NCI-H526 (cell line): ENCODE results near the gene SAFB.

Source experiments
- DNase-seq, 2 experiments: peaks; one replicate each; lab custom pipeline; 2025; lab: John Stamatoyannopoulos, UW

SAFB gene

DNA sequence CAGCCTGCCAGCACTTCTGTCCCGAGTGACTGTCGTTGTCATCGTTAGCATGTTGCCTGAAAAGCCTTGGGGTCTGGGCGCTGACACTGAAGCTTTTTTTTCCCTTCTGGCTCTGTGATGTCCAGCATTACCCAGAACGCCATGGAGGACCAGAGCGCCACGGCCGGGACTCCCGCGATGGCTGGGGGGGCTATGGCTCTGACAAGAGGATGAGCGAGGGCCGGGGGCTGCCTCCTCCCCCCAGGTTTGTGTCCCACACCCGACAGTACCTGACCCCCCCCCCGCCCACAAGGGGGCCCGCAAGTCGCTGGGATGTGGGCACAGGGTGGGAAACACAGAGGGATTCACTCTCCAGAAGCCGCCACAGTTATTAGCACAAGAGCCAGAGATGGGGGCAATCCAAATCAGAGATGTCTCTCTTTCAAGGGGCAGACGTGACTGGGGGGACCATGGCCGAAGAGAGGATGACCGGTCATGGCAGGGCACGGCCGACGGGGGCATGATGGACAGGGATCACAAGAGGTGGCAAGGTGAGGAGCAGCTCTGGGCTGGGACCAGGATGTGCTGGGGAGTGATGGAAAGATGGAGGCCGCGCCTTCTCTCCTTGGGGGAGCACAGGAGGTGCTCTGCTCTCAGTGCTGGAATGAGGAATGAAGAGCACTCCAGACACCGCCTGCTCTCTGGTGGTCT, 44.2 kb downstream of the SAFB start:
- DNase-seq, result no peak

- DNase-seq, result peak; percentile 39 to 90
Observed at GRCh38 chr19:5667751-5668271, 44.9 kb downstream of the SAFB start.

DNA sequence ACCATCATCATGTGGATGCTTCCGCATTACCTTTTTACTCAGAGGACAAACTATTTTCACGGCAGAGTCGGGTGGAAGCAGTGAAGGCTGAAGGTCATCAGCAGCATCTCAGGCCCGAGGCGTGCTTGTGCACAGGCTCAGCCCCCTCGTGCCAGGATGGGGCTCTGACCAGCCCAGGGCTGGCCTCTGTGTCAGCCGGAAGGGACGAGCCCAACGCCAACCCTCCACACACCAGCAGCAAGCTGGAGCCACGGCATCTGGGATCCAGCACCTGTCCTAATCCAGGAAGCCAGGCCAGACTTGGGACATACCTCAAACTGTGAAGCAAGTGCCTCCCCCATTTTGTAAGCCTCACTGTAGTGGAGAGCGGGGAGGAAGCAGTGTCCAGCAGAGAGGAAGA, 46.3 kb downstream of the SAFB start:
- no peak for DNase-seq

DNA sequence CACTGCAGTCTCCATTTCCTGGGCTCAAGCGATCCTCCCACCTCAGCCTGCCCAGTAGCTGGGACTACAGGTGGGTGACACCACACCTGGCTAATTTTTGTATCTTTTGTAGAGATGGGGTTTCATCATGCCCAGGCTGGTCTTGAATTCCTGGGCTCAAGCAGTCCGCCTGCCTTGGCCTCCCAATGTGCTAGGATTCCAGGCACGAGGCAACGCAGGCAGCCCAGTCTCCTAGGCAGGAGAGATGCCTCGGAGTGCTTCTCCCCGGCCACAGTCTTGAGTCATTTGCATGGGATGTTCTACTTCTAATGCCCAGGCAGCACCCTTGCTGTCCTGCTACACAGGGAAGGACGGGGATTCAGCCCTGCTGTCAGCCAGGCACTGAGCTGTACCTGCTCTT, 48.7 kb downstream of the SAFB start:
- DNase-seq, result no peak

DNA sequence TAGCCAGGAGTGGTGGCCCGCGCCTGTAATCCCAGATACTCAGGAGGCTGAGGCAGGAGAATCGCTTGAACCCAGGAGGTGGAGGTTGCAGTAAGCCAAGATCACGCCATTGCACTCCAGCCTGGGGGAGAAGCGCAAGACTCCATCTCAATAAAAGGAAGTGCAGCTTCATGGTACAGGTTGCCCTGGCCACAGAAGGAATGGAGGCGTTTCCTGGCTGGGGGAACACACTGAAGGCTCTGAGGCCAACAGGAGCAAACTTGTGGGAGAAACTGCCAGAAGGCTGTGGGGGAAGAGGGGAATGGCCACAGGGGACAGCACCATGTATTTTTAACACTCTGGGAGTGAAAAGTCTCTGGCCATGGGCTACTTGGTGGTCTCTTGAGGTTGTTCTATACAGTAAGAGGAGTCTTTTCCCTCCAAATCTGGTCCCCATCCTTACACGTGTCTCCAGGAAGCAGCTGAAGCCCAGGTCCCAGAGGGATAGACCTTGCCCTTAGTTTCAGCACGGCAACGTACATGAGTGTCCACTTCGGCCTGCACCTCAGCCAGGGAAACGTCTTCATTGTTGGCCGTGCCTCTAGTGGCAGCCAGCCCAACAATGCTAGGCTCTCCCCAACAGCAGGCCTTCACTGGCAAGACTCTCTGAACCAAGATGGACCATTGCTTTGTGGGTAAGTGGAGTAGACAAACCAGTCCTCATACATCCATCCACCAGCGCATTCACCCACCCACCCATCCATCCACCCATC, 50.0 kb downstream of the SAFB start:
- DNase-seq, result no peak

- no peak for DNase-seq
Observed at GRCh38 chr19:5673752-5674151, 50.9 kb downstream of the SAFB start.

DNA sequence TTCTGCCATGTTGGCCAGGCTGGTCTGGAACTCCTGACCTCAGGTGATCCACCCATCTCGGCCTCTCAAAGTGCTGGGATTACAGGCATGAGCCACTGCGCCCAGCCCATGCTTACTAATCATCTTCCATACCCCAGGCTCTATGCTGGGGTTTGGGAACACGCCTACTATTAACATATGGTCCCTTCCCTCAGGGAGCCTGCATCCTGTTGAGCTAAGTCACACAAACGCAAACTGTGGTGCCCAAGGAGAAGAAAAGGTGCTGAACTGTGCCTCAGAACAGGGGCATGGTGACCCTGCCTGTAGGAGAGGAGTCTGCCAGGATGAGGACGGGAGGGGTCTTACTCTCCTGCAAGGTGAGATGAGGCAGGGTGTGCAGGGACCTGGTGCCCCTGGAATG, 51.8 kb downstream of the SAFB start:
- DNase-seq, result no peak

DNA sequence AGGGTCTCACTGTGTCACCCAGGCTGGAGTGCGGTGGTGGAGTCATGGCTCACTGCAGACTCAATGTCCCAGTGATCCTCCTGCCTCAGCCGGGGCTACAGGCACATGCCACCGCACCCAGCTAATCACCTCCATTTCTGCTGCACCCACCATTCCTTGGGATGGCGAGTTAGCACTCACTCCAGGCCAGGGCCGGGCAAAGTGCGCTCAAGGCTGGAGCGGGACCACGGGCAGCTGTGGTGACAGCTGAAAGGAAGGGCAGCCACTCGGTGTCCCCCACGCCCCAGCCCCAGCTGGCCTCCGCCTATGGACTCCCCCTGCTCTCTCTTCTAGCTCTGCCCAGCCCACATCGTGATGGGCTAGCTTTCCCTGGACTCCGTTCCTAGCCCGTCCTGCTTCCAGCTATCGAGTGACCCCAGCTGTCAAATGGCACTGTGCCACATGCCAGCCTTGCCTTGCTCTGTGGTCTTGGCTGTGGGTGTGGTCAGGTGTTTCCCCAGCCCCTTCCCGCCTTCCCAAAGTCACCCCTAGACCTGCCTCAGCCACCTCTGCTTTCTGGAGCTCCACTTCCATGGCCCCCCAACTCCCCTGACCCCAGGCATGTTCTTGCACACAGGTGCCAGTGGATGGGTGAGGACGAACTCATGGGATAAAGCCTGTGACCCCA, 53.4 kb downstream of the SAFB start:
- no peak for DNase-seq

DNA sequence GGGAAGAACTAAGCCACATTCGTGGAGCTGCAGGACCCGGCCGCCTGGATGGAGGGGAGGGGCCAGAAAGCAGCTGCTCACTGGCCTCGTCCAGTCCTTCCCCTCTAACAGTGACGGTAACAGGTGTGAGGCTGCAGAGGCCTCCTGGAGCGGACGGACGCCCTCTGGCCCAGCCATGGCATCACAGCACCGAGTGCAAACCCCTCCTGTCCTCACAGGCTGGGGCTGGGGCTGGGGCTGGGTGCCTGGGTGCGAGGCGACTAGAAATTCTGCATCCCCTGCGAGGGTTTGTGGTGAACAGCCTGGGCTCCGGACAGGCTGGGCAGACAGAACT, 53.9 kb downstream of the SAFB start:
- DNase-seq, result no peak

DNA sequence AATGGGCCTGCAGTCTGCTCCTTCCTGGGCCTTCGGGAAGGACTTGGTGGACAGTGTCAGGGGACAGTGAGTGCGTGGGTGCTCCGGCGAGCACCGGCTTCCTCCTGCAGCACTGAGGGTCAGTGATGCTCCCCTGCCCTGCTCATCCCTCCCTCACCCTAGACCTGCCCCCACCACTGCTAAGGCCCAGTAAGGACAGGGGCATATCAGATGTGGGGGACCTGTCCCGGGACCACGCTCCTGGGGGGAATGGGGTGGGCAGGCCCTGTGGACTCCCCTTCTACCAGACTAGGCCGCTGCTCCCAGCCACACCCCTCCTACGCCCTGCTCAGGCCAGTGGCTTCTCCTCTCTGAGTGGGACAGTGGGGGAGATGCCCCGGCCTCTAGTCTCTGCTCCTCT, 54.3 kb downstream of the SAFB start:
- no peak for DNase-seq

- DNase-seq, result no peak
Observed at GRCh38 chr19:5677580-5677979, 54.7 kb downstream of the SAFB start.

GRCh38 chr19:5678071-5678718, 55.3 kb downstream of the SAFB start:
- DNase-seq, result no peak

DNA sequence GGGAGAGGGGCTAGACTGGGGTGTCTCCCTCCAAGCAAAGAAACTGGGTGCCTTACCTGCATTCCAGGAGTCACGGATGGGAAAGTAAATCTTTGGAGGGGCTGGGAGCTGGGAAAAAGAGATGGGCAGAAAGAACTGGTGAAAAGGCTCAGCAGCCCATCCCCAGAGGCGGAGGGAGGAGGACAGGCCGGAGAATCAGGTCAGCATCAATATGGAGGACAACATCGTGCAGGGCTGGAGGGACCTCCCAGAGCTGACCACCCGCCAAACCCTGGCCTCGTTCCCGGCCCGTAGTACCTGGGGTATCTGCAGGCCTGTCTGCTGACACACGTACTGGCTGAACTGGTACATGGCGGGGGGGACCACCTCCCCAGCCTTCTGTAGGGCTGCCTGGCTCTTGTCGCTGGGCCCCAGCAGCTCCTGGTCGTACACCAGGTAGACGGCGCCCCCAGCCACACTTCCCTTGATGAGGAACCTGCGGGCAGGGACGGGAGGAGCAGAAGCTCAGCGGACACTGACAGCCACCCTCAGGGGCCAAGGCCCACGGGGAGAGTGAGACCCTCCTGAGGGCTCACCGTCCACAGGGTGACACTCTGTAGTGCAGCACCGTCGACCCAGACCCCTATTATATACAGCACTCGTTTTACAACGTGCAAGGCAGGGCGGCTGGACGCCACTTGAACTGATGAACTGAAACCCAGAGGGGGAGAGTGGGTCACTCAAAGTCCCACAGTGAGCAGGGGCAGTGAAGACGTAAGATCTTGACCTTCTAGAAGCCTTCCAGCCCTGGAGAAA, 56.6 kb downstream of the SAFB start:
- no peak for DNase-seq

- DNase-seq, result no peak
Observed at GRCh38 chr19:5680084-5680436, 57.2 kb downstream of the SAFB start.

GRCh38 chr19:5680437-5681368, 57.8 kb downstream of the SAFB start, which contains the start of the genes HSD11B1L and MICOS13:
Gene HSD11B1L (plus strand): TSS chr19:5681027. CDS start chr19:5684833, 3,806 bp downstream.
Gene MICOS13 (minus strand): TSS chr19:5680516. CDS start chr19:5680486, 30 bp downstream.
- DNase-seq, result peak; percentile 93 to 95

DNA sequence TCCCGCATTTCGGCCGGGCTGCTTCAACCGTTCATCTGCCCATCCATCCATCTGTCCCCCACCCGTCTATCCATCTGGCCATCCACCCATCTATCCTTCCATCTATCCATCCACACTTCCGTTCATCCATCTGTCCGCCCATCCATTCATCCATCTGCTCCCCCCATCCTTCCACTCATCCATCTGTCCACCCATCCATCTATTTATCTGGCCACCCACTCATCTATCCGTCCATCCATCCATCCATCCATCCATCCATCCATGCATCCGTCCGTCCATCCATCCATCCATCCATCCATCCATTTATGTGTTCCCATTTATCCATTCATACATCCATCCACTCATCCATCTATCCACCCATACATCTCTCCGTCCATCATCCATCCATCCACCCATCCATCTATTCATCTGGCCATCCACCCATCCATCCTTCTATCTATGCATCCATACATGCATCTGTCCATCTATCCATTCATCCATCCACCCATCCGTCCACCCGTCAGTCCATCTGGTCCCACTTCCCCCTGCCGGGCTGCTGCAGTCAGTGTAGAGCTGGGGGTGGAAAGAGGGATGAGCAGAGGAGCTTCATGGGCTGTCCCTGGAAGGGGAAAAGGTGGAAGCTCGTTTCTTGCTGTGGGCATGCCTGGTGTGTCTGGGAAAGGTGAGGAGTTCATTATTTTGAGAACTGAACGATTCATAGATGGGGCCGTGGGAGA, 58.7 kb downstream of the SAFB start:
- no peak for DNase-seq

- no peak for DNase-seq
Observed at GRCh38 chr19:5682107-5682482, 59.2 kb downstream of the SAFB start.

GRCh38 chr19:5683177-5683886, 60.4 kb downstream of the SAFB start:
- DNase-seq, result no peak
